Measurements from ENCODE around the gene LMAN1L.

The LMAN1L gene

GRCh38 chr15:74794248-74794969 lies 18.2 kb upstream of the LMAN1L start:
- DNase-seq, result no peak

GRCh38 chr15:74794970-74795349 lies 17.7 kb upstream of the LMAN1L start:
- DNase-seq, result no peak

DNA sequence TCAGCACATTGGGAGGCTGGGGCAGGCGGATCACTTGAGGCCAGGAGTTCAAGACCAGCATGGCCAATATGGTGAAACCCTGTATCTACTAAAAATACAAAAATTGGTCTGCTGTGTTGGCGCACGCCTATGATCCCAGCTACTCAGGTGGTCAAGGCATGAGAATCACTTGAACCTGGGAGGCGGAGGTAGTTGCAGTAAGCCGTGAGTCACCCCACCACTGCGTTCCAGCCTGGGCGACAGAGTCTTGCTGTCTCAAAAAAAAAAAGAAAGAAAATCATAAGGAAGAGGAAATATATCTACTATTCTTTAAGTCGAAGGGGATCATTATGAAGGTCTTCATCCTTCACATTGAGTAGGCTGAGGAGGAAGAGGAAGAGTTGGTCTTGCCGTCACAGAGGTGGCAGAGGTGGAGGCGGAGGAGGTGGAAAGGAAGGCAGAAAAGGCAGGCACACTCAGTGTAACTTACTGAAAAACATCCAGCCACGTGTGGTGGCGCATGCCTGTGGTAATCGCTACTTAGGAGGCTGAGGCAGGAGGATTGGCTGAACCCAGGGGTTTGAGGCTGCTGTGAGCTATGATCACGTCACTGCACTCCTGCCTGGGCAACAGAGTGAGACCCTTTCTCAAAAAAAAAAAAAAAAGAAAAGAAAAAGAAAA lies 16.5 kb upstream of the LMAN1L start:
- DNase-seq, result no peak

DNA sequence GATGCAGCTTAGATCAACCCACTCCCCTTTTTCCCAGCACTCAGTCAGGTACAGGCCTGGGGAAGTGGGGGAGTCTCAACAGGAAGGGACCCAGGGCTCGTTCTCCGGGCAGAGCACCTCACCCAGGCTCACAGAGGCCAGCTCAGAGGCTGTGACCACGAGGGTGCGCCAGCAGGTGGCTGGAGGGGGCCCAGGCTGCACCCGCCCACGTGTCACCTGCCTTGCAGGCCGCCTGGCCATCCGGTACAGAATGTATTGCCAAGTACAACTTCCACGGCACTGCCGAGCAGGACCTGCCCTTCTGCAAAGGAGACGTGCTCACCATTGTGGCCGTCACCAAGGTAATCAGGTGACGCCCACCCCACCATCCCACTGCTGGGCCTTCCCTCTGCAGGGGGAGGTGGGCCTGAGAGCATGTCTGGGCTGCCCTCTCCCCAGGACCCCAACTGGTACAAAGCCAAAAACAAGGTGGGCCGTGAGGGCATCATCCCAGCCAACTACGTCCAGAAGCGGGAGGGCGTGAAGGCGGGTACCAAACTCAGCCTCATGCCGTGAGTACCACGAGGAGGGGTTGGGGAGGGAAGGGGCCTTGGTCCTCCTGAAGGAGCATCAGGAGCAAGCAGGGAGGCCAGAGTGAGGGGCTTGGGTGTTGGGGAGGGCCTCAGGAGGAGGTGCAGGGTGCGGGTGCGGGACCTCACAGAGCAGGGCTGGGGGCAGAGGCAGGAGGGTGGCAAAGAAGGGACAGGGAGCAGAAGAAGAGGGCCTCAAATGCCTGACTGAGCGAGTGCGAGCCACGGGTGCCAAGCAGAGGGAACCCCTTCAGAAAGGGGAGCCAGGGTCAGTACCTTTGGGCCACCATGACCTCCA lies 14.0 kb upstream of the LMAN1L start:
- DNase-seq, result no peak

- DNase-seq, result no peak
Measured at GRCh38 chr15:74799255-74799855, 13.3 kb upstream of the LMAN1L start.

DNA sequence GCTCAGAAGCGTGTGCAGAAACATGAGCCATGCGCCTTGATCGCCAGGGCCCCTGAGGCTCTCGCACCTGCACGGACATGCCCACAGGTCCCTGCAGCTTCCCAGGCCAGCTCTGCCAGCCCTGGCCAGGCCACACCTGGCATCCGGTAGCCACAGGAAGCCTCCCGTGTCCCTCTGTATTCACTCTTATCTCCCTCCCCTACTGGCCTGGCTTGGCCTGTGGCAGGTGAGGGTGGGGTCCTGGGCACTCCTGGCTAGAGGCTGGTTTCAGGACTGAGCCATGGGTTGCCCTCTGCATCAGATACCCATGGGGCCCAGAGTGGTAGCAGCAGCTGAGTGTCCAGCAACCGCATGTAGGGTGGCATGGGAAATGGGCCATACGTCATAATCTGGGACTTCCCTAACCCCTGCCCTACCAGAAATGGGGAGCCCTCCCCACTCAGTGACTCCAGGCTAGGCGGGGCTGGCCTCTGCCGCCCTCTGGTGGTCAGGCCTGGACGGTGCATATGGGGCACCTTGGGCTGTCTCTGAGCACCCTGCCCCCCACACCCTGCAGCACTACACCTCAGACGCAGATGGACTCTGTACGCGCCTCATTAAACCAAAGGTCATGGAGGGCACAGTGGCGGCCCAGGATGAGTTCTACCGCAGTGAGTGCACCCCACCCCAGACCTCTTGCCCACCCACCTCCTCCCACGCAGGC lies 12.6 kb upstream of the LMAN1L start:
- peak; percentile 46 for DNase-seq

GRCh38 chr15:74800559-74801094 lies 12.0 kb upstream of the LMAN1L start:
- no peak for DNase-seq

DNA sequence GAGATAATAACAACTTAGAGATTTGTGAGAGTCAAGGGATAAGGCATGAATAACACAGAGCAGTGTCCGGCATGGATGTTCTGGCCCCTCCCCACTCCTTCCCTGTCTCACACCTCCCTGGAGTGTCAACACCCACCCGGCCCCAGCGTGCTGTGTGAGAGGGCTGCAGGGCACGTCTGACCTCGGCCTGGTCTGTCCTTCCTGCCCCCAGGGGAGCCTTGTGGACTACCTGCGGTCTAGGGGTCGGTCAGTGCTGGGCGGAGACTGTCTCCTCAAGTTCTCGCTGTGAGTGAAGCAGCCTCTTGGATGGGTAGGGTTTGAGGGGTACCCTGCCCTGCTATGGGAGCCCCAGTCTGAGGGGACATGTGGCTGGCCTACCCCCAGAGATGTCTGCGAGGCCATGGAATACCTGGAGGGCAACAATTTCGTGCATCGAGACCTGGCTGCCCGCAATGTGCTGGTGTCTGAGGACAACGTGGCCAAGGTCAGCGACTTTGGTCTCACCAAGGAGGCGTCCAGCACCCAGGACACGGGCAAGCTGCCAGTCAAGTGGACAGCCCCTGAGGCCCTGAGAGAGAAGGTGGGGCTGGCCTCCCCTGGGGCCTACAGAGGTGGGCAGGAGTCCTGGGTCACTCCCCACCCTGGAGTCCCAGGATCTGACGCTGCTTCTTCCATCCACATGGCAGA lies 11.2 kb upstream of the LMAN1L start:
- no peak for DNase-seq

DNA sequence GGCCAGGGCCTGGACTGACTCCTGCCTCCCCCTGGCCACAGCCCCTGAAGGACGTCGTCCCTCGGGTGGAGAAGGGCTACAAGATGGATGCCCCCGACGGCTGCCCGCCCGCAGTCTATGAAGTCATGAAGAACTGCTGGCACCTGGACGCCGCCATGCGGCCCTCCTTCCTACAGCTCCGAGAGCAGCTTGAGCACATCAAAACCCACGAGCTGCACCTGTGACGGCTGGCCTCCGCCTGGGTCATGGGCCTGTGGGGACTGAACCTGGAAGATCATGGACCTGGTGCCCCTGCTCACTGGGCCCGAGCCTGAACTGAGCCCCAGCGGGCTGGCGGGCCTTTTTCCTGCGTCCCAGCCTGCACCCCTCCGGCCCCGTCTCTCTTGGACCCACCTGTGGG lies 10.3 kb upstream of the LMAN1L start:
- no peak for DNase-seq

DNA sequence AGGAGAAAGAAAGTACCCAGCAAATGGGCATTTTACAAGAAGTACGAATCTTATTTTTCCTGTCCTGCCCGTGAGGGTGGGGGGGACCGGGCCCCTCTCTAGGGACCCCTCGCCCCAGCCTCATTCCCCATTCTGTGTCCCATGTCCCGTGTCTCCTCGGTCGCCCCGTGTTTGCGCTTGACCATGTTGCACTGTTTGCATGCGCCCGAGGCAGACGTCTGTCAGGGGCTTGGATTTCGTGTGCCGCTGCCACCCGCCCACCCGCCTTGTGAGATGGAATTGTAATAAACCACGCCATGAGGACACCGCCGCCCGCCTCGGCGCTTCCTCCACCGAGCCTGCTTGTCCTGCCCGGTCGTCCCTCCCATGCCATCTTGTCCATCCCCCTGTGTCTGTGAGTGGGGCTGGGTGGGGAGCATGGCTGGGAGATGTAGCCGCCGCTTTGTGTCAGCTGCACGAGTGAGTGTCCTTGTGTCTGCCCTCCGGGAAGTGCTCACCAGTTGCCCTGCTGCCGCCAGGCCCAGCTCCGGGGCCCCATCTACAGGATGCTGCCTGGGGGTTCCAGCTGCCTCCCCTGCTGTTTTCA lies 9.7 kb upstream of the LMAN1L start:
- DNase-seq, result no peak

GRCh38 chr15:74804935-74805334 lies 7.7 kb upstream of the LMAN1L start:
- DNase-seq, result no peak

GRCh38 chr15:74807282-74807681 lies 5.4 kb upstream of the LMAN1L start:
- no peak for DNase-seq

- no peak for DNase-seq
Measured at GRCh38 chr15:74808078-74808839, 4.4 kb upstream of the LMAN1L start.

DNA sequence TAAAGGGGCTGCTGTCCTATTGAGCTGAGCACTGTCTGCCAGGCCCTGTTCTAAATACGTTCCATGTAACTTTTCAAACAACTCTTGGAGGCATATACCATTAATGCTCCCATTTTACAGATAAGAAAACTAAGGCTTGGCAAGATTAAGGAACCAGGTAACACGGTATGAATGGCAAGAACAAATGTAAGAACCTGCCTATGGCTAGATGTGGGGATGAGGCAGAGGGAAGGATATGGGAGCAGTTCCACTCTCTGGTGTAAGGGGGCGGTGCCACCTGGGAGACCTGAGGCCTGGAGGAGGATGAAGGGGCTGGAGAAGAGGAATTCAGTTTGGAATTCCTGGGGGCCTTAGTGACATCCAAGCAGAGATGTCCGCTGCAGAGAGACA lies 3.8 kb upstream of the LMAN1L start:
- DNase-seq, result no peak

DNA sequence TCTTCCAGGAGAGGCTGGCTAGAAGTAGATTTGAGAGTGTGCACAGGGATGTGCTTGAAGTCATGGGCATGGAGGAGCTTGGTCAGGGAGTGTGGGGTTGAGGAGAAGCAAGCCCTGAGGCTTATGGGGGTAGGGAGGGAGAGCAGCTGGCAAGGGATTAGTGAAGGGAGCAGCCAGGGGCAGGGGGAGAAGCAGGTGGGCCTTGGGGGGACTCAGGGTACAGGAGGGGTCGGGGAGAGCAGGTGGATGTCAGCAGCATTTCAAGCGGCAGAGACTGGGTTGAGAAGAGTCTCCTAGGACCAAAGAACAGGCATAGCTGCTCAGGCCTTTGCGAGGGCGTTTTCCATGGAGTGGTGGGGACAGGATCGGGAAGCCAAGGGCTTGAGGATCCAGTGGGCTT lies 3.4 kb upstream of the LMAN1L start:
- DNase-seq, result no peak

GRCh38 chr15:74809956-74810355 lies 2.7 kb upstream of the LMAN1L start:
- DNase-seq, result no peak

DNA sequence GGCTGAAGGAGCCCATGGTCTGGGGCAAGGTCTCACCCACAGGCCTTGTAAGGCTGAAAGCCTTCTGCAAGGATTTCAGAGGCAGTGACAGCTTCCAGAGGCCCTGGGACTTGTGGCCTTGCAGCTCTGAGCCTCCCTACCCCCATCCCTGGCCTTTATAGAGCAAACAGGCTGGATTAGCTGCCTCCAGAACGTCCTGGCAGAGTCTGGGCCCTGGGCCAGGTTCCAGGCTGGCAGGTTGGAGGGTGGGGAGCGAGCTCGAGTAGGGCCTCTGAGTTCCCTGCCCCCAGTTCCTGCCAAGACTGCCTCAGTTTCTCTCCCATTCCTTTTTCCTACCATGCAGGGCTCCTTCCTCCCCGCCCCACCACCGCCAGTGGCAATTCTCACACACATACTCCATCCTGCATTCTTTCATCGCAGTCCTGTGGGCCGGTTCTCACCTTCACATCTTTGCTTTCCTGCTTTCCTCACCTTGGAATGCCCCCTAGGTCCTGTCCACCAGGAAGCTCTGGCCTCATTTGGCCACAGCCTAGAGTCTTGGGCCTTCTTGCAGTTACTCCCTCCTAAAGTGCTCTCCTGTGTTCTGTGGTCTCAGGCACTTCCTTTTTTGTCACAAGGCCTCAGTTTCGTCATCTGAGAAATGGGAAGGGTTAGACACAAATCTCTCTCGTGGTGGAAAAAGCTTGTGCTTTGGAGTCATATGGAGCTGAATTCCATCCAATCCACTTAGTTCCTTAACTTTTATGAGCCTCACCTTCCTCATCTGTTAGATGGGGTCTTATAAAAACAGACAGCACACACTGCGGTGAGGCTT lies 2.7 kb downstream of the LMAN1L start:
- DNase-seq, result no peak

DNA sequence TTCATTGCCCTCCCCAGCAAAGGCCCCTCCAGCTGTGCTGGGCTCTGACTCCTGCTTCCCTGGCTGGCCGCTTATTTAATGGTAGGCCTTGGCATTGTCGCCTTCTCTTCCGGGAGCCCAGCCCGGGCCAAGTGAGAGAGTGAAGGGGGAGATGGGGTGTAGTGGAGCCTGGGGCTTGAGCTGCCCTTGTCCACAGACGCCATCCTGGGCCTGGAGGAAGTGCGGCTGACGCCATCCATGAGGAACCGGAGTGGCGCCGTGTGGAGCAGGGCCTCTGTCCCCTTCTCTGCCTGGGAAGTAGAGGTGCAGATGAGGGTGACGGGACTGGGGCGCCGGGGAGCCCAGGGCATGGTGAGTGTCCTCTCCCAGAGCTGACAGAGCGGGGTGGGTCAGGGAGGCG lies 3.3 kb downstream of the LMAN1L start:
- DNase-seq, result no peak

DNA sequence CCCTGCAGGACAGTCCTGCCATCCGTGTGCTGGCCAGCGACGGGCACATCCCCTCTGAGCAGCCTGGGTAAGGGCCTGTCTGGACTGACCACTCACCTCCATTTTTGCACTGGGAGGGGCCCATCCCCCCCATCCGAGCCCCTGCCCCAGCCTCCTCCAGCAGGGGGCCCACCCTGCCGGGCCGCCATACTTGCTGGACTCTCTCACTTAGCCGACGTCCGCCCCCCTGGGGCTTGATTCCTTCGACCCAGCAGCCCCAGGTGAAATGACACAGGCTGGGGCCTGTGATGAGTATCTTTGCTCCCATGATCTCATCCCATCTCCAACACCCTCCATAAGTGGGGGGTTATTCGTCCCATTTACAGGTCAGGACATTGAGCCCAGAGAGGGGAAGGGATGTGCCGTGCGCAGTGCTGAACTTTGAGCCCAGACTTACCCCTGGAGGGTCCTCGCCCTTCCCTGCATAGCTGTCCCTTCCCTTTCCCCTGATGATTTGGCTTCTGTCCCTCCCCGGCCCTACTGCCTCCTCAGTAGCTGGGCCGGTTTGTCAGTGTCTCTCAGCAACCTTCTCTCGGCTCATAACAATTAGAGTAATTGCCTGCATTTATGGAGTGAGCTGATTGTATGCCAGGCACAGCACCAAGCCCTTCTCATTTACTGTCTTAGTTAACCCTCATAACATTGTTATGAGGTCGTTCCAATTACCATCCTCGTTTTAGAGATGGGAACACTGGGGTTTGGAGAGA lies 4.2 kb downstream of the LMAN1L start:
- DNase-seq, result no peak

All from NCI-H510A (cell line).